Mesothelial cell of epicardium (in vitro differentiated cells): ENCODE results near the gene TERB1. TPM values are rescaled to one million over a fixed set of nuclear protein-coding genes. Genes with fewer than 3 reads are reported as not detected.

Experiments
- DNase-seq, 2 experiments: peaks; one replicate each; pipeline ENCODE4 v3.0.0; 2021; ENCODE audit warnings: low spot score in 2 of 2; ENCODE audit not compliant: unreplicated experiment in 2 of 2
- H3K27ac Mint-ChIP-seq: 2 replicates; pipeline ENCODE4 v1.8.0; 2021; ENCODE audit warnings: mixed read lengths
- H3K27me3 Mint-ChIP-seq: 2 replicates; pipeline ENCODE4 v1.8.0; 2021; ENCODE audit warnings: low read depth, mixed read lengths
- H3K36me3 Mint-ChIP-seq: 2 replicates; pipeline ENCODE4 v1.8.0; 2021; ENCODE audit warnings: mixed read lengths
- H3K4me1 Mint-ChIP-seq: 2 replicates; pipeline ENCODE4 v1.8.0; 2021; ENCODE audit warnings: mixed read lengths
- H3K4me3 Mint-ChIP-seq: 2 replicates; pipeline ENCODE4 v1.8.0; 2021; ENCODE audit warnings: mild to moderate bottlenecking, moderate library complexity, mixed read lengths
- H3K9me3 Mint-ChIP-seq: 2 replicates; pipeline ENCODE4 v1.8.0; 2021; ENCODE audit warnings: mixed read lengths
- CTCF ChIP-seq: fragments of 200-600 bp; sonication (generic); IDR thresholded peaks from one replicate; pipeline ENCODE4 v1.5.0; 2021; ENCODE audit warnings: antibody characterized with exemption; ENCODE audit not compliant: unreplicated experiment
- total RNA-seq: library from RNA; stranded (reverse); gene quantifications from 3 replicates; pipeline ENCODE4 v1.2.1, GENCODE V29; 2021

The TERB1 gene
- total RNA-seq, 1 donor from 2014 or later = 0.49 TPM

- TF ChIP-seq CTCF = no peak
- Mint-ChIP-seq H3K36me3 (peaks cover 18% of the 10 kb centered on the region), H3K27me3 (no peaks in the 10 kb centered on the region), H3K27ac (no peak overlapping the region), H3K9me3 (no peaks in the 10 kb centered on the region), H3K4me3 (no peak overlapping the region), H3K4me1 (peaks cover 26% of the 10 kb centered on the region)
- no peak for DNase-seq
Measured at GRCh38 chr16:66719246-66719645, 82.1 kb downstream of the TERB1 start.

GRCh38 chr16:66717776-66718175, 83.6 kb downstream of the TERB1 start:
- Mint-ChIP-seq H3K9me3 (peaks cover under 1% of the 10 kb centered on the region), H3K4me3 (no peak overlapping the region), H3K36me3 (peaks cover 6% of the 10 kb centered on the region), H3K27ac (peak overlapping the region; percentile 79), H3K27me3 (no peaks in the 10 kb centered on the region), H3K4me1 (peaks cover 26% of the 10 kb centered on the region)
- no peak for TF ChIP-seq CTCF
- no peak for DNase-seq

GRCh38 chr16:66717112-66717675, 84.2 kb downstream of the TERB1 start:
- H3K27me3 Mint-ChIP-seq = no peaks in the 10 kb centered on the region
- peaks cover 26% of the 10 kb centered on the region for H3K4me1 Mint-ChIP-seq
- H3K36me3 Mint-ChIP-seq = peaks cover 8% of the 10 kb centered on the region
- H3K4me3 Mint-ChIP-seq = no peak overlapping the region
- no peak for TF ChIP-seq CTCF
- peaks cover 6% of the 10 kb centered on the region for H3K9me3 Mint-ChIP-seq
- peak overlapping the region; percentile 79 for H3K27ac Mint-ChIP-seq
- DNase-seq = peak in 1 of 2 experiments; percentile 39

- H3K4me1 Mint-ChIP-seq = peaks cover 26% of the 10 kb centered on the region
- no peak overlapping the region for H3K27ac Mint-ChIP-seq
- no peak for TF ChIP-seq CTCF
- no peaks in the 10 kb centered on the region for H3K27me3 Mint-ChIP-seq
- no peak overlapping the region for H3K4me3 Mint-ChIP-seq
- peaks cover 3% of the 10 kb centered on the region for H3K36me3 Mint-ChIP-seq
- H3K9me3 Mint-ChIP-seq = peaks cover 6% of the 10 kb centered on the region
- DNase-seq = no peak
Measured at GRCh38 chr16:66714654-66715307, 86.6 kb downstream of the TERB1 start.

GRCh38 chr16:66714062-66714461, 87.3 kb downstream of the TERB1 start:
- DNase-seq = no peak
- Mint-ChIP-seq H3K4me1 (peaks cover 26% of the 10 kb centered on the region), H3K9me3 (peaks cover 6% of the 10 kb centered on the region), H3K27ac (no peak overlapping the region), H3K4me3 (no peak overlapping the region), H3K36me3 (peaks cover 3% of the 10 kb centered on the region), H3K27me3 (no peaks in the 10 kb centered on the region)
- no peak for TF ChIP-seq CTCF
